Left lobe of liver (tissue), 2 donors: Measurements from ENCODE around the gene ATP6AP1. TPM values are rescaled to one million over a fixed set of nuclear protein-coding genes. Genes with fewer than 3 reads are reported as not detected.

Source experiments
- ATAC-seq: fragments of 200-7000 bp; cut with Tn5 transposase; one replicate; pipeline ENCODE4 v1.9.1; 2020; ENCODE audit warnings: mild to moderate bottlenecking, moderate library complexity
- DNase-seq: peaks from one replicate; pipeline ENCODE4 v3.0.0-alpha.2; 2020; ENCODE audit warnings: low spot score
- total RNA-seq: library from RNA; stranded (reverse); gene quantifications from one replicate; pipeline ENCODE4 v1.2.1, GENCODE V29; 2021
- donor health status: DM: no; HTN: no; CAD: no; lungs with moderate emphysema.
- donor health status: DM: no; HTN: yes; CAD: no.

The ATP6AP1 gene
- total RNA-seq, 1 donor from 2014 or later, result 26.2 TPM

DNA sequence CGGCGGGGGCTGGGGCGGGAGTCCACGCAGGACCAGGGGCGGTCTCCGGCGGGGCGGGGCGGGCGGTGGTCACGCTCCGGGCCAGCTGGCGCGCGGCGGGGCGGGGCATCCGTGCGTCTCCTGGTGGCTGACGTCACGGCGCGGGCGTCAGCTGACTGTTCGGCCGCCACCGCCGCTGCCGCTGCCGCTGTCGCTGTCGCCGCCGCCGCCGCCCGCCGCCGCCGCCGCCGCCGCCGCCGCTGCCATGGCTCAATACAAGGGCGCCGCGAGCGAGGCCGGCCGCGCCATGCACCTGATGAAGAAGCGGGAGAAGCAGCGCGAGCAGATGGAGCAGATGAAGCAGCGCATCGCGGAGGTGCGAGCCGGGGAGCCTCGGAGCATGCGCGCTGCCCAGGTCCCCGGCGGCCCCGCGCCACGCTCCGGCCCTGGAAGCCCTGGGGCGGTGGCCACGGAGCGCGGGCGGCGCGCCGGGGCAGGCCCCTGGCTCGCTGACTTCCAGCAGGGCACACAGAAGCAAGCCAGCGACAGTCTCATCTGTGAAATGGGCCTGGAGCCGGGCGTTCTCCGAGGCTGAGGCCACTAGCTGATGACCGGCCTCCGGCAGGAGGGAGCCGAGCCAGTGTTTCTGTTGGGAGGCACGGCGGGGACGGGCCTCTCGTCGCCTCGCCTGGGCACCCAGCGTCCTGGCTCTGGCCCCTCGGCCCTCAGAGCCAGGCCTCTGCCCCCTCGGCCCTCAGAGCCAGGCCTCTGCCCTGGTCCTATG, 15.7 kb downstream of the ATP6AP1 start, which contains the start of gene FAM50A:
FAM50A (plus strand) TSS at position 150 of the 763 bp plus-strand sequence; CDS start at position 245, 95 bp downstream.
- ATAC-seq (peak; percentile 91), DNase-seq (peak; percentile 76)

DNA sequence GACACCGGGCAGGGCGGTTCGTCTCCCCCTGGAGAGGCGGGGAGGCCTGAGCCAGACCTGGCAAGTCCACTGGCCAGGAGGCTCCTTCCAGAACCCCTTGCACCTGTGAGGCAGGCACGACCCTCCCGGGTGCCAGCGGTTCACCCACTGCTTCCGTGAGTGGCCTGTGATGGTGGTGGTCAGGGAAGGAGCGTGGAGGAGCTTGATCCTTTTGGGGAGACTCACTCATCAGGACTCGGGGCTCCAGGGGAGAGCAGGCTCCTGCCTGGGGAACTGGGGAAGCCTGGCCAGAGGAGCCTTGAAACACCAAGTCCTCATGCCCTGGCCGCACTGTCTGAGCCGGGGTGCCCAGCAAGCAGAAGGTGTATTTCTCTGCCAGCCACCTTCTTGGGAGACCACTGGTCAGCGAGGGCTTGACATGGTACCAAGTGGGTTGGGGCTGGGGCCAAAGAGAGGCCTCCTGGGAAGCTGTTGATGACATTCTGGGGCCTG, 16.3 kb downstream of the ATP6AP1 start:
- peak; percentile 3 for ATAC-seq
- no peak for DNase-seq

DNA sequence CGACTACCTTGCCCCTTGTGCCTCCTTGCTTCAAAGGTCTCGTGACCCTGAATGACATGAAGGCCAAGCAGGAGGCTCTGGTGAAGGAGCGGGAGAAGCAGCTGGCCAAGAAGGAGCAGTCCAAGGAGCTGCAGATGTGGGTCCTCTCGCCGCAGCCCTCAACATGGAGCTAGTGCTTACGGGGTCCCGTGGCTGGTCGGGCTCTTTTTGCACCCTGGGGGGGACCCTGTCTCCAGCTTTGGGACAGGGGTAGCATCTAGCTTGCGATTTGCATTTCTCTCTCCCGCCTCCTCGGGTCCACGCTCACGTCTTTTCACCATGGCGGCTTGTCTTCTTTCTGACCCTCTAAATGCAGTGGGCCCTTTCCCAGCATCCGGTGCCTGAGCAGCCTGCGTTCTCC, 17.3 kb downstream of the ATP6AP1 start:
- no peak for DNase-seq
- ATAC-seq, result no peak

GRCh38 chrX:154446430-154446829, 18.0 kb downstream of the ATP6AP1 start:
- no peak for DNase-seq
- ATAC-seq, result no peak

- ATAC-seq (no peak), DNase-seq (no peak)
Measured at GRCh38 chrX:154448484-154448883, 20.0 kb downstream of the ATP6AP1 start.

DNA sequence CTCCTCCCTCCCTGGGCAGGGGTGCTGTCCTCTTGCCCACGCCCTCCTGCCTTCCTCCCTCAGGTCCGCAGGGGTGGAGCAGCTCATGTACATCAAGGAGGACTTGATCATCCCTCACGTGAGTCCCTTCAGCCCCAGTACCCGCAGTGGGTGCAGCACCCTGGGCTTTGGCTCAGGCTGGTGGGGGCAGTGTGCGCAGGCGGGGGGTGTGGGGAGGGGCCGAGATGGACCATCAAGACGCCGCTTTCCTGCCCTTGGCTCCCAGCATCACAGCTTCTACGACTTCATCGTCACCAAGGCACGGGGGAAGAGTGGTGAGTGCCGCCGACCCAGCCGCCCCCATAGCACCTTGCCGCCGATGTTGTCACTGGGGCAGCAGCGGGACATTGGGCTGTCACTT, 21.1 kb downstream of the ATP6AP1 start:
- ATAC-seq, result no peak
- no peak for DNase-seq

DNA sequence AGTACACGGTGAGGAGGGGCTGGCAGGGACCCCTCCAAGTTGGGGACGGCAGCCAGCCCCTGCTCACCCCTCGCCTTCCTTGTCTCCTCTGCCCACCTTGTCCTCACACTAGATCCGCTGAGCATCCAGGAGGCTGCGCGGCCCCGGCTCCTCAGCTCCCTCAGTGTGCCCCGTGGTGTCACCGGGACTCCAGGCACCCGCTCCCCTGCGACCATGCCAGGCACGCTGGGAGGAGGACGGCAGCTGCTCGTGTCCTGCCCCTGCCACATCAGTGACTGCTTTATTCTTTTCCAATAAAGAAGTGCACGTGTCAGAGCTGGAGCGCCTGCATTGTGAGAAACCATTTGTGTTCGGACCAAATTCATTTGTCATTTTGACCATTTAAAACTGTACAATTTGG, 21.8 kb downstream of the ATP6AP1 start:
- DNase-seq, result no peak
- no peak for ATAC-seq

DNA sequence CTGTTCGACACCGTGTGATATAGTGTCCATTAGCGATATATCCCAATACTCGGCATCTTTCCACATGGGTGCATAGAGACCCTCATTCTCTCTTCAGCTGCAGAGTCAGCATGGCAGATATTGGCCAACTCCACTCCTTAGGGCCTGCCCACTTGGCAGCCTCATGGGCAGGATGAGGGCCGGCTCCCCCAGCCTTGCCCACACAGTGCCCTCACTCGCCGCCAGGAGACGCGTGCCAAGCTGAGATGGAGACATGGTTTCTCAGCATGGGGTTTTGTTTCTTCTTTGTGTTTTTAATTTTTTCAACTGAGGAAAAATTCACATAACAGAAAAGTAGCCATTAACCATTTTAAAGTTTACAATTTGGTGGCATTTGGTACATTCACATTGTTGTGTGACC, 24.3 kb downstream of the ATP6AP1 start:
- ATAC-seq (no peak), DNase-seq (no peak)

- DNase-seq (no peak), ATAC-seq (peak; percentile 74)
Measured at GRCh38 chrX:154457491-154458115, 29.1 kb downstream of the ATP6AP1 start.

DNA sequence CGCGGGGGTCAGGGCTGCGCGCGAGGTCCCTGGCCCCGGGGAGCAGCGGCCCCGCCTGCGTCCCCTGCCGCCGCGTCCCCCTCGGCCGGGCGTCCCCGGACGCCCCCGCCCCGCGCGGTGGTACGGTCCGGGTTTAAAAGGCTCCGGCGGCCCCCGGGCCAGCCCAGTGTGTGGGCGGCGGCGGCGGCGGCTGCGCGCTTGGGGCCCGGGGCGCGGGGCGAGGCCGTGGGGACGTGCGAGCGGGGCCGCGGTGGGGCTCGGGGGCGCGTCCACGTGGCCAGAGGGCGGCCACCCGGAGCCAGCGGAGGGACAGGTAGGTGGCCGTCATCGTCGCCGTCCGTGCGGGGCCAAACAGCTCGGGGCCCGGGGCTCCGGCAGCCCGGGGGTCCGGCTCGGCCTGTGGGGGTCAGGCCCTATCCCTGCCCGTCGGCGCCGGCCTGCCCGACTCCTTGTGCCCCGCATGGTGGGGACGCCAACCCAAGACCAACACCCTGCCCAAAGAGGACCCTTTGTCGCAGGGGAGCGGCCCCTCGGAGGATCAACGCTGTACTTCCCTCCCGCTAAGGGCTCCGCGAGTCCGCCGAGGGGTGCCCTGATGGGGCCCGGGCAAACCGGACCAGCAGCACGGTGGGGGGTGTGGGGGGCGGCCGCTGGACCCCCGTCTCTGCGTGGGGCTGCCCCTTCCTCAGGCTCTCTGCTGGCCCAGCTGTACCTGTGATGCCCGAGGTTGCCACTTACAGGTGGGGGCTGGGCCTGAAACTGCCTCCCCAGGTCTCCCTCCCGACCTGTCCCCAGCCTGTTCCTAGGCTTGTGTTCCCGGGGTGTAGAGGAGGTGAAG, 29.9 kb downstream of the ATP6AP1 start, which contains the start of gene PLXNA3:
PLXNA3 (plus strand) TSS at position 166 of the 838 bp plus-strand sequence. CDS start 1,903 bp downstream, outside the sequence.
- DNase-seq (no peak), ATAC-seq (peak; percentile 82)

- ATAC-seq (peak; percentile 64), DNase-seq (no peak)
Measured at GRCh38 chrX:154458954-154459778, 30.7 kb downstream of the ATP6AP1 start.

GRCh38 chrX:154459832-154460231, 31.4 kb downstream of the ATP6AP1 start:
- DNase-seq, result no peak
- no peak for ATAC-seq

DNA sequence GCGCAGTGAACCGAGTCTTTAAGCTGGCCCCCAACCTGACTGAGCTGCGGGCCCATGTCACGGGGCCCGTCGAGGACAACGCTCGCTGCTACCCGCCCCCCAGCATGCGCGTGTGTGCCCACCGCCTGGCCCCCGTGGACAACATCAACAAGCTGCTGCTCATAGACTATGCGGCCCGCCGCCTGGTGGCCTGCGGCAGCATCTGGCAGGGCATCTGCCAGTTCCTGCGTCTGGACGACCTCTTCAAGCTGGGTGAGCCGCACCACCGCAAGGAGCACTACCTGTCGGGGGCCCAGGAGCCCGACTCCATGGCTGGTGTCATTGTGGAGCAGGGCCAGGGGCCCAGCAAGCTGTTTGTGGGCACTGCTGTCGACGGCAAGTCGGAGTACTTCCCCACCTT, 31.8 kb downstream of the ATP6AP1 start:
- DNase-seq, result no peak
- ATAC-seq, result no peak

- DNase-seq (no peak), ATAC-seq (no peak)
Measured at GRCh38 chrX:154462396-154462795, 33.9 kb downstream of the ATP6AP1 start.

- DNase-seq, result no peak
- ATAC-seq, result no peak
Measured at GRCh38 chrX:154463611-154464220, 35.2 kb downstream of the ATP6AP1 start.

- ATAC-seq, result no peak
- DNase-seq, result no peak
Measured at GRCh38 chrX:154464806-154465365, 36.4 kb downstream of the ATP6AP1 start.

DNA sequence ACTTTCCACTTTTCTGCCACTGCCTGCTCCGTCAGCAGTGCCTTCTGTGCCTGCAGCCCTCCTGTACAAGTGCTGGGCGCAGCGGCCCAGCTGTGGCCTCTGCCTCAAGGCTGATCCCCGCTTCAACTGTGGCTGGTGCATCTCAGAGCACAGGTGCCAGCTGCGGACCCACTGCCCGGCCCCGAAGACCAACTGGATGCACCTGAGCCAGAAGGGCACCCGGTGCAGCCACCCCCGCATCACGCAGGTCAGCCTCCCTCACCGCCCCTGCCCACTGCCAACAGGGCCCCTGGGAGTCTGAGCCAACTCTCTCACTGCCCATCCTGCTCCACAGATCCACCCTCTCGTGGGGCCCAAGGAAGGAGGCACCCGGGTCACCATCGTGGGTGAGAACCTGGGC, 37.1 kb downstream of the ATP6AP1 start:
- ATAC-seq, result no peak
- no peak for DNase-seq

DNA sequence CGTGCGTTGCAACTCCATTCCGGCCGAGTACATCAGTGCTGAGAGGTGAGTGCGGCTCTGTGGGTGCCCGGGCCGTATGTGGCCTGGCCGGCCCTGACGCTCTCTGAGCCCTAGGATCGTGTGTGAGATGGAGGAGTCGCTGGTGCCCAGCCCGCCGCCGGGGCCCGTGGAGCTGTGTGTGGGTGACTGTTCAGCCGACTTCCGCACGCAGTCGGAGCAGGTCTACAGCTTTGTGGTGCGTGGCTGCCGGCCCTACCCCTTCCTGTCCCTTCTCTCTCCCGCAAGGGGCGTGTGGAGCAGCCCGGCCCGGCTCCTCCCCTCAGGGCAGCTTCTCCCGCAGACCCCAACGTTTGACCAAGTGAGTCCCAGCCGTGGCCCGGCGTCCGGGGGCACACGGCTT, 37.6 kb downstream of the ATP6AP1 start:
- ATAC-seq, result no peak

GRCh38 chrX:154466907-154467306, 38.4 kb downstream of the ATP6AP1 start:
- no peak for ATAC-seq
- DNase-seq, result no peak

More for the DNA sequence above, 37.6 kb downstream of the ATP6AP1 start:
- DNase-seq, result no peak

DNA sequence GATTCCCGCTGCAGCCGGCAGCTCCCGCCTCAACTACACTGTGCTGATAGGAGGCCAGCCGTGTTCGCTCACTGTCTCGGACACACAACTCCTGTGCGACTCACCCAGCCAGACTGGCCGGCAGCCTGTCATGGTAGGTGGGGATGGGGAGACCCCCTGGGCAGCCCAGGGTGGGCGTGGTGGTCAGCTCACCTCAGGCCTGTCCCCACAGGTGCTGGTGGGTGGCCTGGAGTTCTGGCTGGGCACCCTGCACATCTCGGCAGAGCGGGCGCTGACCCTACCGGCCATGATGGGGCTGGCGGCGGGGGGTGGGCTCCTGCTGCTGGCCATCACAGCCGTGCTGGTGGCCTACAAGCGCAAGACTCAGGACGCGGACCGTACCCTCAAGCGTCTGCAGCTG, 39.1 kb downstream of the ATP6AP1 start:
- ATAC-seq, result no peak
- DNase-seq, result no peak
